IMR-90 (cell line): Measurements from ENCODE around the gene RASD2. TPM values are rescaled to one million over a fixed set of nuclear protein-coding genes. Genes with fewer than 3 reads are reported as not detected.

Source experiments
- ATAC-seq: fragments of 200-7000 bp; cut with Tn5 transposase; 2 replicates; pipeline ENCODE4 v1.9.1; 2020; ENCODE audit warnings: low read depth, mild to moderate bottlenecking, moderate library complexity
- BruUV-seq: library from RNA; stranded (reverse); fragments of 400-500 nt; replicated peaks from 2 replicates; lab custom pipeline; 2021; lab: Mats Ljungman, UMichigan
- CTCF ChIA-PET: fragments of 300-600 bp; formaldehyde crosslinking; extraction: SDS; loops from one replicate; lab custom pipeline; 2021; ENCODE audit warnings: antibody characterized with exemption; lab: Yijun Ruan, JAX
- POLR2A ChIA-PET: fragments of 300-600 bp; sonication (Branson Sonifier 250); formaldehyde crosslinking; loops from one replicate; lab custom pipeline; 2022; ENCODE audit warnings: antibody characterized with exemption; ENCODE audit not compliant: unreplicated experiment; lab: Charles Lee
- DNase-seq: peaks from one replicate; pipeline ENCODE4 v3.0.0; 2013
- H2AFZ ChIP-seq: replicated peaks from 2 replicates; pipeline ENCODE3; 2013; ENCODE audit warnings: low read length, mild to moderate bottlenecking; ENCODE audit not compliant: poor library complexity
- H2AK5ac ChIP-seq: 2 replicates; pipeline ENCODE4 v1.6.1; 2013; ENCODE audit warnings: low read depth, low read length, inconsistent platforms
- H2AK9ac ChIP-seq: replicated peaks from 2 replicates; pipeline ENCODE3; 2013; ENCODE audit warnings: mild to moderate bottlenecking, low read depth, low read length, moderate library complexity; ENCODE audit not compliant: poor library complexity
- H2BK120ac ChIP-seq: 2 replicates; pipeline ENCODE4 v1.6.1; 2013; ENCODE audit warnings: low read depth, low read length, inconsistent platforms
- H2BK15ac ChIP-seq: 3 replicates; pipeline ENCODE4 v1.6.1; 2013; ENCODE audit warnings: low read depth, low read length, inconsistent platforms
- H2BK20ac ChIP-seq: 2 replicates; pipeline ENCODE4 v1.6.1; 2013; ENCODE audit warnings: low read depth, mild to moderate bottlenecking, inconsistent platforms, low read length, moderate library complexity
- H2BK5ac ChIP-seq: 2 replicates; pipeline ENCODE4 v1.6.1; 2013; ENCODE audit warnings: mild to moderate bottlenecking, low read depth, low read length, inconsistent platforms; ENCODE audit not compliant: poor library complexity, severe bottlenecking
- H3K14ac ChIP-seq: replicated peaks from 2 replicates; pipeline ENCODE4 v1.6.1; 2013; ENCODE audit warnings: low read depth, low read length, inconsistent platforms
- H3K18ac ChIP-seq: 2 replicates; pipeline ENCODE4 v1.6.1; 2013; ENCODE audit warnings: low read depth, low read length, control low read depth
- H3K23ac ChIP-seq: 2 replicates; pipeline ENCODE4 v1.6.1; 2013; ENCODE audit warnings: low read depth, low read length, inconsistent platforms
- H3K27ac ChIP-seq: 2 replicates; pipeline ENCODE4 v1.5.1; 2013; ENCODE audit warnings: mild to moderate bottlenecking, control low read depth, low read length; ENCODE audit not compliant: insufficient read depth
- H3K27me3 ChIP-seq: 2 replicates; pipeline ENCODE4 v1.6.1; 2013; ENCODE audit warnings: low read length; ENCODE audit not compliant: control insufficient read depth, insufficient read depth
- H3K36me3 ChIP-seq: 2 replicates; pipeline ENCODE4 v1.6.1; 2013; ENCODE audit warnings: low read length, mixed read lengths; ENCODE audit not compliant: control insufficient read depth, insufficient read depth
- H3K4ac ChIP-seq: 2 replicates; pipeline ENCODE4 v1.6.1; 2013; ENCODE audit warnings: low read depth, low read length, inconsistent platforms
- H3K4me1 ChIP-seq: 2 replicates; pipeline ENCODE4 v1.6.1; 2013; ENCODE audit warnings: low read length, mixed read lengths; ENCODE audit not compliant: control insufficient read depth, insufficient read depth
- H3K4me2 ChIP-seq: 2 replicates; pipeline ENCODE4 v1.6.1; 2013; ENCODE audit warnings: low read depth, mild to moderate bottlenecking, control low read depth, low read length, moderate library complexity
- H3K4me3 ChIP-seq: 2 replicates; pipeline ENCODE4 v1.5.1; 2013; ENCODE audit warnings: low read depth, mild to moderate bottlenecking, control low read depth, low read length, moderate library complexity; ENCODE audit not compliant: insufficient read depth
- H3K56ac ChIP-seq: 2 replicates; pipeline ENCODE4 v1.6.1; 2013; ENCODE audit warnings: low read length, inconsistent platforms; ENCODE audit not compliant: insufficient read depth; ENCODE audit errors: extremely low read depth
- H3K79me1 ChIP-seq, 2 experiments: 2 replicates each; pipeline ENCODE4 v1.6.1; 2013; ENCODE audit warnings: low read length in 2 of 2, inconsistent platforms in 1 of 2, low read depth in 1 of 2
- H3K9ac ChIP-seq: 2 replicates; pipeline ENCODE4 v1.6.1; 2013; ENCODE audit warnings: low read depth, low read length, control low read depth
- H3K9me1 ChIP-seq: 2 replicates; pipeline ENCODE4 v1.6.1; 2013; ENCODE audit warnings: low read length, inconsistent platforms; ENCODE audit not compliant: insufficient read depth
- H3K9me3 ChIP-seq: 2 replicates; pipeline ENCODE4 v1.6.1; 2013; ENCODE audit warnings: low read length; ENCODE audit not compliant: control insufficient read depth, insufficient read depth
- H4K20me1 ChIP-seq: 2 replicates; pipeline ENCODE4 v1.6.1; 2013; ENCODE audit warnings: low read length, inconsistent platforms; ENCODE audit not compliant: insufficient read depth
- H4K5ac ChIP-seq: 2 replicates; pipeline ENCODE4 v1.6.1; 2013; ENCODE audit warnings: mild to moderate bottlenecking, low read depth, low read length, control low read depth
- H4K8ac ChIP-seq, 2 experiments: 2 replicates each; pipeline ENCODE4 v1.6.1; 2013; ENCODE audit warnings: low read depth in 2 of 2, low read length in 2 of 2, control low read depth in 1 of 2, inconsistent platforms in 1 of 2
- H4K91ac ChIP-seq: 2 replicates; pipeline ENCODE4 v1.6.1; 2013; ENCODE audit warnings: low read depth, low read length, inconsistent platforms; ENCODE audit not compliant: insufficient read depth
- BHLHE40 ChIP-seq: fragments of 150-350 bp; IDR thresholded peaks from 2 replicates; pipeline ENCODE4 v1.6.1; 2016; ENCODE audit warnings: mild to moderate bottlenecking, low read depth, low read length
- CEBPB ChIP-seq: IDR thresholded peaks from 2 replicates; pipeline ENCODE4 v1.6.1; 2012; ENCODE audit warnings: low read depth, low read length, improper control_type of control experiment
- CHD1 ChIP-seq: IDR thresholded peaks from 2 replicates; pipeline ENCODE4 v1.6.1; 2012; ENCODE audit warnings: low read depth, low read length, improper control_type of control experiment
- FOS ChIP-seq: fragments of 150-350 bp; IDR thresholded peaks from 2 replicates; pipeline ENCODE4 v1.6.1; 2016; ENCODE audit warnings: low read depth, low read length
- MAFK ChIP-seq: IDR thresholded peaks from 2 replicates; pipeline ENCODE4 v1.6.1; 2012; ENCODE audit warnings: low read depth, low read length, improper control_type of control experiment
- MAZ ChIP-seq: IDR thresholded peaks from 2 replicates; pipeline ENCODE4 v1.6.1; 2012; ENCODE audit warnings: low read depth, mild to moderate bottlenecking, low read length, improper control_type of control experiment, moderate library complexity, borderline replicate concordance
- MXI1 ChIP-seq: IDR thresholded peaks from 2 replicates; pipeline ENCODE4 v1.6.1; 2012; ENCODE audit warnings: low read depth, mild to moderate bottlenecking, low read length, moderate library complexity, borderline replicate concordance
- NFE2L2 ChIP-seq: fragments of 150-350 bp; IDR thresholded peaks from 2 replicates; pipeline ENCODE4 v1.6.1; 2016; ENCODE audit warnings: low read depth, mild to moderate bottlenecking, low read length
- POLR2A ChIP-seq: IDR thresholded peaks from 2 replicates; pipeline ENCODE4 v1.6.1; 2012; ENCODE audit warnings: mild to moderate bottlenecking, low read depth, low read length
- RAD21 ChIP-seq: IDR thresholded peaks from 2 replicates; pipeline ENCODE4 v1.6.1; 2012; ENCODE audit warnings: low read length, improper control_type of control experiment
- RCOR1 ChIP-seq: IDR thresholded peaks from 2 replicates; pipeline ENCODE4 v1.6.1; 2012; ENCODE audit warnings: mild to moderate bottlenecking, low read length, improper control_type of control experiment; ENCODE audit not compliant: insufficient replicate concordance
- RFX5 ChIP-seq: IDR thresholded peaks from 2 replicates; pipeline ENCODE4 v1.8.0; 2012; ENCODE audit warnings: low read depth, mild to moderate bottlenecking, low read length, moderate library complexity
- SMC3 ChIP-seq: fragments of 150-350 bp; IDR thresholded peaks from 2 replicates; pipeline ENCODE4 v1.6.1; 2016; ENCODE audit warnings: low read depth, mild to moderate bottlenecking, antibody characterized with exemption, low read length, moderate library complexity
- USF2 ChIP-seq: fragments of 150-350 bp; IDR thresholded peaks from 2 replicates; pipeline ENCODE4 v1.6.1; 2017; ENCODE audit warnings: mild to moderate bottlenecking, antibody characterized with exemption, low read length, low read depth
- WGBS, 2 experiments: methylation state at CpG; one replicate each; pipeline versions ENCODE4 v1.1.5 to v1.1.7; 2013; ENCODE audit warnings: missing lambda C conversion rate in 2 of 2; ENCODE audit not compliant: insufficient read length in 1 of 2; ENCODE audit errors: extremely low coverage in 2 of 2; 5-methylcytosine and 5-hydroxymethylcytosine counted together
- dilution Hi-C: fragments of 300-500 bp; cut with HindIII; formaldehyde crosslinking; loops from one replicate; pipeline ENCODE4 v1.14.3; 2018; ENCODE audit warnings: low sequenced_read_pairs; ENCODE audit not compliant: unreplicated experiment
- in situ Hi-C: fragments of 300-500 bp; cut with MboI; formaldehyde crosslinking; loops from 3 replicates; pipeline ENCODE4 v1.14.3; 2019; ENCODE audit warnings: low sequenced_read_pairs, inconsistent platforms, mixed read lengths
- intact Hi-C: fragments of 100-400 bp; cut with micrococcal nuclease; formaldehyde crosslinking; loops from 2 replicates; pipeline ENCODE4 v1.10.0; 2022
- polyA plus RNA-seq, 3 experiments: library from polyadenylated mRNA; depleted of rRNA; stranded (reverse); fragments of >200 nt; gene quantifications; 2 replicates each; pipeline ENCODE4 v1.2.3, GENCODE V29; 2012; ENCODE audit warnings: low replicate concordance in 1 of 3
- total RNA-seq: library from RNA; depleted of rRNA; stranded (reverse); fragments of >200 nt; gene quantifications from 2 replicates; pipeline ENCODE4 v1.2.3, GENCODE V29; 2012
- TF ChIP-seq, protein P1 (sequence below): conservative IDR thresholded peaks from 2 replicates; pipeline ENCODE4 v1.5.1; 2012; ENCODE audit warnings: mild to moderate bottlenecking, low read depth, low read length, improper control_type of control experiment
- TF ChIP-seq, protein P2 (sequence below): fragments of 150-350 bp; IDR thresholded peaks from 2 replicates; pipeline ENCODE4 v1.6.1; 2016; ENCODE audit warnings: low read depth, mild to moderate bottlenecking, low read length, moderate library complexity, borderline replicate concordance

The RASD2 gene
- total and polyA plus RNA-seq, 2 of the 4 experiments (the other 2 are of a cell fraction), result under 0.01 to 0.32 TPM

GRCh38 chr22:35570686-35571194 is 30.1 kb downstream of the RASD2 start:
- no peak overlapping the region for H2BK5ac ChIP-seq
- H3K79me1 ChIP-seq, result no peaks in the 10 kb centered on the region
- H3K4me1 ChIP-seq, result peaks cover 15% of the 10 kb centered on the region
- DNase-seq (no peak), ATAC-seq (no peak)
- no peak overlapping the region for H3K4me2 ChIP-seq
- BruUV-seq, result no TSS peak
- H3K56ac ChIP-seq, result no peak overlapping the region
- H4K20me1 ChIP-seq, result no peaks in the 10 kb centered on the region
- H4K91ac ChIP-seq, result no peak overlapping the region
- no peaks in the 10 kb centered on the region for H3K36me3 ChIP-seq
- no peaks in the 10 kb centered on the region for H3K9me3 ChIP-seq
- H3K27me3 ChIP-seq, result peaks cover 13% of the 10 kb centered on the region
- no peak overlapping the region for H2BK15ac ChIP-seq
- POLR2A ChIA-PET, result no interaction called here
- H2BK120ac ChIP-seq, result no peak overlapping the region
- intact Hi-C loops (no loop called here), dilution Hi-C loops (no loop called here), in situ Hi-C loops (no loop called here)
- no peak overlapping the region for H4K8ac ChIP-seq
- no peak overlapping the region for H3K23ac ChIP-seq
- H3K9me1 ChIP-seq, result 0 out of 2 replicates have a peak, but pooled peaks cover 9% of the 10 kb centered on the region
- TF ChIP-seq NFE2L2 (no peak), CHD1 (no peak), FOS (no peak), MXI1 (no peak), RFX5 (no peak), RCOR1 (no peak), SMC3 (no peak), RAD21 (no peak), CEBPB (no peak), BHLHE40 (no peak), MAZ (no peak), POLR2A (no peak), MAFK (no peak), USF2 (no peak)
- TF ChIP-seq, protein P1, sequence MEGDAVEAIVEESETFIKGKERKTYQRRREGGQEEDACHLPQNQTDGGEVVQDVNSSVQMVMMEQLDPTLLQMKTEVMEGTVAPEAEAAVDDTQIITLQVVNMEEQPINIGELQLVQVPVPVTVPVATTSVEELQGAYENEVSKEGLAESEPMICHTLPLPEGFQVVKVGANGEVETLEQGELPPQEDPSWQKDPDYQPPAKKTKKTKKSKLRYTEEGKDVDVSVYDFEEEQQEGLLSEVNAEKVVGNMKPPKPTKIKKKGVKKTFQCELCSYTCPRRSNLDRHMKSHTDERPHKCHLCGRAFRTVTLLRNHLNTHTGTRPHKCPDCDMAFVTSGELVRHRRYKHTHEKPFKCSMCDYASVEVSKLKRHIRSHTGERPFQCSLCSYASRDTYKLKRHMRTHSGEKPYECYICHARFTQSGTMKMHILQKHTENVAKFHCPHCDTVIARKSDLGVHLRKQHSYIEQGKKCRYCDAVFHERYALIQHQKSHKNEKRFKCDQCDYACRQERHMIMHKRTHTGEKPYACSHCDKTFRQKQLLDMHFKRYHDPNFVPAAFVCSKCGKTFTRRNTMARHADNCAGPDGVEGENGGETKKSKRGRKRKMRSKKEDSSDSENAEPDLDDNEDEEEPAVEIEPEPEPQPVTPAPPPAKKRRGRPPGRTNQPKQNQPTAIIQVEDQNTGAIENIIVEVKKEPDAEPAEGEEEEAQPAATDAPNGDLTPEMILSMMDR, result no peak
- TF ChIP-seq, protein P2, sequence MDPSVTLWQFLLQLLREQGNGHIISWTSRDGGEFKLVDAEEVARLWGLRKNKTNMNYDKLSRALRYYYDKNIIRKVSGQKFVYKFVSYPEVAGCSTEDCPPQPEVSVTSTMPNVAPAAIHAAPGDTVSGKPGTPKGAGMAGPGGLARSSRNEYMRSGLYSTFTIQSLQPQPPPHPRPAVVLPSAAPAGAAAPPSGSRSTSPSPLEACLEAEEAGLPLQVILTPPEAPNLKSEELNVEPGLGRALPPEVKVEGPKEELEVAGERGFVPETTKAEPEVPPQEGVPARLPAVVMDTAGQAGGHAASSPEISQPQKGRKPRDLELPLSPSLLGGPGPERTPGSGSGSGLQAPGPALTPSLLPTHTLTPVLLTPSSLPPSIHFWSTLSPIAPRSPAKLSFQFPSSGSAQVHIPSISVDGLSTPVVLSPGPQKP, result no peak
- H2AFZ ChIP-seq, result no peak overlapping the region
- H2AK9ac ChIP-seq, result no peak overlapping the region
- H3K4me3 ChIP-seq, result no peak overlapping the region
- H3K27ac ChIP-seq, result no peak overlapping the region
- H3K14ac ChIP-seq, result no peak overlapping the region
- H2AK5ac ChIP-seq, result peak overlapping the region; percentile 0; the same call in 1 of the 2 replicates
- no peak overlapping the region for H3K18ac ChIP-seq
- H4K5ac ChIP-seq, result no peak overlapping the region
- no peak overlapping the region for H3K4ac ChIP-seq
- H3K9ac ChIP-seq, result no peak overlapping the region
- 94% methylated on average over 8 of the region's 14 CpGs; no CpG with 5 or more reads in 1 of the 2 experiments for WGBS, 2 experiments
- no peak overlapping the region for H2BK20ac ChIP-seq
- CTCF ChIA-PET, result interaction anchor here (0.7 kb wide), 1 partner anchor 136 kb away, joined by 3 read pairs; no protein-coding TSS in a partner anchor
